IMR-90 (cell line): ENCODE measurements around the gene PRKACB. TPM values are rescaled to one million over a fixed set of nuclear protein-coding genes. Genes with fewer than 3 reads are reported as not detected.

ENCODE experiments used
- ATAC-seq: fragments of 200-7000 bp; cut with Tn5 transposase; 2 replicates; pipeline ENCODE4 v1.9.1; 2020; ENCODE audit warnings: low read depth, mild to moderate bottlenecking, moderate library complexity
- BruUV-seq: library from RNA; stranded (reverse); fragments of 400-500 nt; replicated peaks from 2 replicates; lab custom pipeline; 2021; lab: Mats Ljungman, UMichigan
- CTCF ChIA-PET: fragments of 300-600 bp; formaldehyde crosslinking; extraction: SDS; loops from one replicate; lab custom pipeline; 2021; ENCODE audit warnings: antibody characterized with exemption; lab: Yijun Ruan, JAX
- POLR2A ChIA-PET: fragments of 300-600 bp; sonication (Branson Sonifier 250); formaldehyde crosslinking; loops from one replicate; lab custom pipeline; 2022; ENCODE audit warnings: antibody characterized with exemption; ENCODE audit not compliant: unreplicated experiment; lab: Charles Lee
- DNase-seq: peaks from one replicate; pipeline ENCODE4 v3.0.0; 2013
- H2AFZ ChIP-seq: replicated peaks from 2 replicates; pipeline ENCODE3; 2013; ENCODE audit warnings: low read length, mild to moderate bottlenecking; ENCODE audit not compliant: poor library complexity
- H2AK5ac ChIP-seq: 2 replicates; pipeline ENCODE4 v1.6.1; 2013; ENCODE audit warnings: low read depth, low read length, inconsistent platforms
- H2AK9ac ChIP-seq: replicated peaks from 2 replicates; pipeline ENCODE3; 2013; ENCODE audit warnings: mild to moderate bottlenecking, low read depth, low read length, moderate library complexity; ENCODE audit not compliant: poor library complexity
- H2BK120ac ChIP-seq: 2 replicates; pipeline ENCODE4 v1.6.1; 2013; ENCODE audit warnings: low read depth, low read length, inconsistent platforms
- H2BK15ac ChIP-seq: 3 replicates; pipeline ENCODE4 v1.6.1; 2013; ENCODE audit warnings: low read depth, low read length, inconsistent platforms
- H2BK20ac ChIP-seq: 2 replicates; pipeline ENCODE4 v1.6.1; 2013; ENCODE audit warnings: low read depth, mild to moderate bottlenecking, inconsistent platforms, low read length, moderate library complexity
- H2BK5ac ChIP-seq: 2 replicates; pipeline ENCODE4 v1.6.1; 2013; ENCODE audit warnings: mild to moderate bottlenecking, low read depth, low read length, inconsistent platforms; ENCODE audit not compliant: poor library complexity, severe bottlenecking
- H3K14ac ChIP-seq: replicated peaks from 2 replicates; pipeline ENCODE4 v1.6.1; 2013; ENCODE audit warnings: low read depth, low read length, inconsistent platforms
- H3K18ac ChIP-seq: 2 replicates; pipeline ENCODE4 v1.6.1; 2013; ENCODE audit warnings: low read depth, low read length, control low read depth
- H3K23ac ChIP-seq: 2 replicates; pipeline ENCODE4 v1.6.1; 2013; ENCODE audit warnings: low read depth, low read length, inconsistent platforms
- H3K27ac ChIP-seq: 2 replicates; pipeline ENCODE4 v1.5.1; 2013; ENCODE audit warnings: mild to moderate bottlenecking, control low read depth, low read length; ENCODE audit not compliant: insufficient read depth
- H3K27me3 ChIP-seq: 2 replicates; pipeline ENCODE4 v1.6.1; 2013; ENCODE audit warnings: low read length; ENCODE audit not compliant: control insufficient read depth, insufficient read depth
- H3K36me3 ChIP-seq: 2 replicates; pipeline ENCODE4 v1.6.1; 2013; ENCODE audit warnings: low read length, mixed read lengths; ENCODE audit not compliant: control insufficient read depth, insufficient read depth
- H3K4ac ChIP-seq: 2 replicates; pipeline ENCODE4 v1.6.1; 2013; ENCODE audit warnings: low read depth, low read length, inconsistent platforms
- H3K4me1 ChIP-seq: 2 replicates; pipeline ENCODE4 v1.6.1; 2013; ENCODE audit warnings: low read length, mixed read lengths; ENCODE audit not compliant: control insufficient read depth, insufficient read depth
- H3K4me2 ChIP-seq: 2 replicates; pipeline ENCODE4 v1.6.1; 2013; ENCODE audit warnings: low read depth, mild to moderate bottlenecking, control low read depth, low read length, moderate library complexity
- H3K4me3 ChIP-seq: 2 replicates; pipeline ENCODE4 v1.5.1; 2013; ENCODE audit warnings: low read depth, mild to moderate bottlenecking, control low read depth, low read length, moderate library complexity; ENCODE audit not compliant: insufficient read depth
- H3K56ac ChIP-seq: 2 replicates; pipeline ENCODE4 v1.6.1; 2013; ENCODE audit warnings: low read length, inconsistent platforms; ENCODE audit not compliant: insufficient read depth; ENCODE audit errors: extremely low read depth
- H3K79me1 ChIP-seq, 2 experiments: 2 replicates each; pipeline ENCODE4 v1.6.1; 2013; ENCODE audit warnings: low read length in 2 of 2, inconsistent platforms in 1 of 2, low read depth in 1 of 2
- H3K9ac ChIP-seq: 2 replicates; pipeline ENCODE4 v1.6.1; 2013; ENCODE audit warnings: low read depth, low read length, control low read depth
- H3K9me1 ChIP-seq: 2 replicates; pipeline ENCODE4 v1.6.1; 2013; ENCODE audit warnings: low read length, inconsistent platforms; ENCODE audit not compliant: insufficient read depth
- H3K9me3 ChIP-seq: 2 replicates; pipeline ENCODE4 v1.6.1; 2013; ENCODE audit warnings: low read length; ENCODE audit not compliant: control insufficient read depth, insufficient read depth
- H4K20me1 ChIP-seq: 2 replicates; pipeline ENCODE4 v1.6.1; 2013; ENCODE audit warnings: low read length, inconsistent platforms; ENCODE audit not compliant: insufficient read depth
- H4K5ac ChIP-seq: 2 replicates; pipeline ENCODE4 v1.6.1; 2013; ENCODE audit warnings: mild to moderate bottlenecking, low read depth, low read length, control low read depth
- H4K8ac ChIP-seq, 2 experiments: 2 replicates each; pipeline ENCODE4 v1.6.1; 2013; ENCODE audit warnings: low read depth in 2 of 2, low read length in 2 of 2, control low read depth in 1 of 2, inconsistent platforms in 1 of 2
- H4K91ac ChIP-seq: 2 replicates; pipeline ENCODE4 v1.6.1; 2013; ENCODE audit warnings: low read depth, low read length, inconsistent platforms; ENCODE audit not compliant: insufficient read depth
- BHLHE40 ChIP-seq: fragments of 150-350 bp; IDR thresholded peaks from 2 replicates; pipeline ENCODE4 v1.6.1; 2016; ENCODE audit warnings: mild to moderate bottlenecking, low read depth, low read length
- MXI1 ChIP-seq: IDR thresholded peaks from 2 replicates; pipeline ENCODE4 v1.6.1; 2012; ENCODE audit warnings: low read depth, mild to moderate bottlenecking, low read length, moderate library complexity, borderline replicate concordance
- RAD21 ChIP-seq: IDR thresholded peaks from 2 replicates; pipeline ENCODE4 v1.6.1; 2012; ENCODE audit warnings: low read length, improper control_type of control experiment
- RCOR1 ChIP-seq: IDR thresholded peaks from 2 replicates; pipeline ENCODE4 v1.6.1; 2012; ENCODE audit warnings: mild to moderate bottlenecking, low read length, improper control_type of control experiment; ENCODE audit not compliant: insufficient replicate concordance
- RFX5 ChIP-seq: IDR thresholded peaks from 2 replicates; pipeline ENCODE4 v1.8.0; 2012; ENCODE audit warnings: low read depth, mild to moderate bottlenecking, low read length, moderate library complexity
- SMC3 ChIP-seq: fragments of 150-350 bp; IDR thresholded peaks from 2 replicates; pipeline ENCODE4 v1.6.1; 2016; ENCODE audit warnings: low read depth, mild to moderate bottlenecking, antibody characterized with exemption, low read length, moderate library complexity
- WGBS, 2 experiments: methylation state at CpG; one replicate each; pipeline versions ENCODE4 v1.1.5 to v1.1.7; 2013; ENCODE audit warnings: missing lambda C conversion rate in 2 of 2; ENCODE audit not compliant: insufficient read length in 1 of 2; ENCODE audit errors: extremely low coverage in 2 of 2; 5-methylcytosine and 5-hydroxymethylcytosine counted together
- dilution Hi-C: fragments of 300-500 bp; cut with HindIII; formaldehyde crosslinking; loops from one replicate; pipeline ENCODE4 v1.14.3; 2018; ENCODE audit warnings: low sequenced_read_pairs; ENCODE audit not compliant: unreplicated experiment
- in situ Hi-C: fragments of 300-500 bp; cut with MboI; formaldehyde crosslinking; loops from 3 replicates; pipeline ENCODE4 v1.14.3; 2019; ENCODE audit warnings: low sequenced_read_pairs, inconsistent platforms, mixed read lengths
- intact Hi-C: fragments of 100-400 bp; cut with micrococcal nuclease; formaldehyde crosslinking; loops from 2 replicates; pipeline ENCODE4 v1.10.0; 2022
- polyA plus RNA-seq, 3 experiments: library from polyadenylated mRNA; depleted of rRNA; stranded (reverse); fragments of >200 nt; gene quantifications; 2 replicates each; pipeline ENCODE4 v1.2.3, GENCODE V29; 2012; ENCODE audit warnings: low replicate concordance in 1 of 3
- total RNA-seq: library from RNA; depleted of rRNA; stranded (reverse); fragments of >200 nt; gene quantifications from 2 replicates; pipeline ENCODE4 v1.2.3, GENCODE V29; 2012

Gene PRKACB
- total and polyA plus RNA-seq, 2 of the 4 experiments (the other 2 are of a cell fraction) = 8.2 to 8.3 TPM

DNA sequence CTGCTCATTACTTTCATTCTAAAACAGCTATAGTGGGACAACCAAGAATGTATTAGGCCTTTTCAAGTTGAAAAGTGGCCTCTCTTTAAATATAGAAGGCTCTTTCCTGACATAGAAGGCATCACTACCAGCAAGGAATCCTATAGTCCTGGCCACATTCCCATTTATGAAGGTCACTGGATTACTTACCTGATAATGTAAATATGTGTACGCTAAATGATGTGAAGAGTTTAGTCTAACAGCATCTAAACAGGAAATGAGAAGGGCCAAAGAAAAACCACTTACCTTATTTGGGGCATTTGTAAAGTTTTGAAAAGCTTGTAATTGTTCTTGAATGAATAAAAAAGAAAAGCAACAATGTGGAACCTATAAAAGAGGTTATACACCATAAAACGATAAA, 24.7 kb downstream of the PRKACB start:
- dilution Hi-C loops = no loop called here
- Histone ChIP-seq H2BK20ac (no peak overlapping the region), H3K79me1 (peaks cover 8 to 10% of the 10 kb centered on the region in 2 experiments), H2BK5ac (no peak overlapping the region), H3K18ac (no peak overlapping the region), H2AK5ac (no peak overlapping the region), H3K27ac (no peak overlapping the region), H3K36me3 (no peaks in the 10 kb centered on the region), H4K91ac (no peak overlapping the region), H3K23ac (no peak overlapping the region), H3K4me2 (no peak overlapping the region), H3K9ac (no peak overlapping the region), H3K14ac (no peak overlapping the region), H3K4me1 (no peaks in the 10 kb centered on the region; the same call in 1 of the 2 replicates), H4K5ac (no peak overlapping the region), H3K9me3 (no peaks in the 10 kb centered on the region), H3K56ac (no peak overlapping the region), H3K9me1 (no peaks in the 10 kb centered on the region), H4K20me1 (no peaks in the 10 kb centered on the region), H3K4ac (no peak overlapping the region), H3K4me3 (no peak overlapping the region), H4K8ac (no peak overlapping the region), H3K27me3 (no peaks in the 10 kb centered on the region), H2BK120ac (no peak overlapping the region), H2BK15ac (no peak overlapping the region; the same call in 2 of the 3 replicates), H2AK9ac (no peak overlapping the region), H2AFZ (no peak overlapping the region)
- no TSS peak for BruUV-seq
- in situ Hi-C loops = no loop called here
- DNase-seq = no peak
- ATAC-seq = no peak
- intact Hi-C loops = no loop called here
- CTCF ChIA-PET = no interaction called here
- POLR2A ChIA-PET = no interaction called here
- no peak for TF ChIP-seq SMC3
- TF ChIP-seq RFX5 = no peak
- TF ChIP-seq BHLHE40 = no peak
- TF ChIP-seq MXI1 = no peak
- TF ChIP-seq RAD21 = no peak
- no peak for TF ChIP-seq RCOR1
- no CpG with 5 or more reads among the region's 2 CpGs for WGBS, 2 experiments
